ENCODE measurements around the gene UNC45A.

UNC45A gene

GRCh38 chr15:90945091-90945490, 10.0 kb downstream of the UNC45A start:
- no peak for DNase-seq

- no peak for DNase-seq
Measured at GRCh38 chr15:90946538-90946937, 11.5 kb downstream of the UNC45A start.

GRCh38 chr15:90946941-90947576, 12.0 kb downstream of the UNC45A start:
- no peak for DNase-seq

- DNase-seq: no peak
Measured at GRCh38 chr15:90947577-90948357, 12.7 kb downstream of the UNC45A start.

GRCh38 chr15:90948506-90948905, 13.4 kb downstream of the UNC45A start:
- no peak for DNase-seq

- DNase-seq: no peak
Measured at GRCh38 chr15:90949979-90950675, 15.0 kb downstream of the UNC45A start.

- DNase-seq: no peak
Measured at GRCh38 chr15:90950676-90951075, 15.6 kb downstream of the UNC45A start.

GRCh38 chr15:90952901-90953677, 18.0 kb downstream of the UNC45A start:
- no peak for DNase-seq

- no peak for DNase-seq
Measured at GRCh38 chr15:90953947-90954711, 19.0 kb downstream of the UNC45A start.

- DNase-seq: peak; percentile 94
Measured at GRCh38 chr15:90954712-90955623, 19.9 kb downstream of the UNC45A start, which contains the start of gene RCCD1. Gene RCCD1 (plus strand): TSS chr15:90954884. CDS start chr15:90956735, 1,851 bp downstream.

GRCh38 chr15:90955624-90956273, 20.7 kb downstream of the UNC45A start:
- DNase-seq: no peak

- DNase-seq: peak; percentile 88
Measured at GRCh38 chr15:90956274-90957030, 21.4 kb downstream of the UNC45A start.

- DNase-seq: peak; percentile 81
Measured at GRCh38 chr15:90957031-90957790, 22.1 kb downstream of the UNC45A start.

- DNase-seq: no peak
Measured at GRCh38 chr15:90957791-90958190, 22.7 kb downstream of the UNC45A start.

- no peak for DNase-seq
Measured at GRCh38 chr15:90959028-90959595, 24.0 kb downstream of the UNC45A start.

- DNase-seq: no peak
Measured at GRCh38 chr15:90959894-90960293, 24.8 kb downstream of the UNC45A start.

- DNase-seq: no peak
Measured at GRCh38 chr15:90960298-90961091, 25.4 kb downstream of the UNC45A start.
